Vagina (tissue), 2 donors: Measurements from ENCODE around the gene MAPK12. TPM values are rescaled to one million over a fixed set of nuclear protein-coding genes. Genes with fewer than 3 reads are reported as not detected.

ENCODE experiments used
- DNase-seq, 2 donors: peaks; one replicate each; pipeline ENCODE4 v3.0.0-alpha.2; 2017; ENCODE audit errors: extremely low spot score in 2 of 2
- H3K27ac ChIP-seq: fragments of 200-600 bp; sonication (generic); one replicate; pipeline ENCODE4 v1.5.1; 2019
- H3K27me3 ChIP-seq: fragments of 200-600 bp; sonication (generic); one replicate; pipeline ENCODE4 v1.5.1; 2019
- H3K36me3 ChIP-seq, 2 donors: fragments of 200-600 bp; sonication (generic); one replicate each; pipeline ENCODE4 v1.5.1; 2017 to 2019
- H3K4me1 ChIP-seq: fragments of 200-600 bp; sonication (generic); one replicate; pipeline ENCODE4 v1.5.1; 2019
- H3K4me3 ChIP-seq, 2 donors: fragments of 200-600 bp; sonication (generic); 1 replicate in 1 of 2; 2 replicates in 1 of 2; pipeline ENCODE4 v1.5.1; 2016 to 2019
- H3K9me3 ChIP-seq: fragments of 200-600 bp; sonication (generic); one replicate; pipeline ENCODE4 v1.5.1; 2019
- POLR2A ChIP-seq, 2 donors: fragments of 450-650 bp; IDR thresholded peaks; one replicate each; pipeline ENCODE4 v1.6.1; 2017; ENCODE audit warnings: antibody characterized with exemption in 2 of 2, mild to moderate bottlenecking in 2 of 2, moderate library complexity in 2 of 2
- POLR2AphosphoS5 ChIP-seq, 2 donors: sonication (generic); formaldehyde crosslinking; IDR thresholded peaks; one replicate each; pipeline ENCODE4 v1.9.0; 2017; ENCODE audit warnings: antibody characterized with exemption in 2 of 2, mild to moderate bottlenecking in 2 of 2, low read depth in 1 of 2; ENCODE audit not compliant: insufficient read depth in 1 of 2
- intact Hi-C: fragments of 100-400 bp; cut with DNase I; formaldehyde crosslinking; loops from one replicate; pipeline ENCODE4 v1.15.1; 2023
- total RNA-seq: library from RNA; depleted of rRNA; stranded (reverse); fragments of >200 nt; gene quantifications from one replicate; pipeline ENCODE4 v1.2.3, GENCODE V29; 2016
- TF ChIP-seq, protein P1 (sequence below), 3 experiments: fragments of 450-650 bp in 2 of 3; fragments of 200-600 bp in 1 of 3; sonication (generic) in 1 of 3; IDR thresholded peaks; one replicate each; pipeline ENCODE4 v1.5.1; 2017 to 2019; ENCODE audit warnings: antibody characterized with exemption in 3 of 3, mild to moderate bottlenecking in 2 of 3, moderate library complexity in 2 of 3

MAPK12 gene
- total RNA-seq, 1 donor from 2014 or later, result 15.0 TPM

- Histone ChIP-seq H3K36me3 (peaks cover 3 to 20% of the 10 kb centered on the region in 2 donors), H3K27me3 (no peaks in the 10 kb centered on the region), H3K9me3 (no peaks in the 10 kb centered on the region), H3K4me3 (peak overlapping the region; percentile 49 to 57), H3K27ac (no peak overlapping the region), H3K4me1 (peaks cover 55% of the 10 kb centered on the region)
- intact Hi-C loops, result loop anchor here (5.0 kb wide), 1 partner anchor 55 kb away; the partner anchor contains the start of gene DENND6B
- TF ChIP-seq, protein P1, sequence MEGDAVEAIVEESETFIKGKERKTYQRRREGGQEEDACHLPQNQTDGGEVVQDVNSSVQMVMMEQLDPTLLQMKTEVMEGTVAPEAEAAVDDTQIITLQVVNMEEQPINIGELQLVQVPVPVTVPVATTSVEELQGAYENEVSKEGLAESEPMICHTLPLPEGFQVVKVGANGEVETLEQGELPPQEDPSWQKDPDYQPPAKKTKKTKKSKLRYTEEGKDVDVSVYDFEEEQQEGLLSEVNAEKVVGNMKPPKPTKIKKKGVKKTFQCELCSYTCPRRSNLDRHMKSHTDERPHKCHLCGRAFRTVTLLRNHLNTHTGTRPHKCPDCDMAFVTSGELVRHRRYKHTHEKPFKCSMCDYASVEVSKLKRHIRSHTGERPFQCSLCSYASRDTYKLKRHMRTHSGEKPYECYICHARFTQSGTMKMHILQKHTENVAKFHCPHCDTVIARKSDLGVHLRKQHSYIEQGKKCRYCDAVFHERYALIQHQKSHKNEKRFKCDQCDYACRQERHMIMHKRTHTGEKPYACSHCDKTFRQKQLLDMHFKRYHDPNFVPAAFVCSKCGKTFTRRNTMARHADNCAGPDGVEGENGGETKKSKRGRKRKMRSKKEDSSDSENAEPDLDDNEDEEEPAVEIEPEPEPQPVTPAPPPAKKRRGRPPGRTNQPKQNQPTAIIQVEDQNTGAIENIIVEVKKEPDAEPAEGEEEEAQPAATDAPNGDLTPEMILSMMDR (IDR thresholded peaks at IDR 0.05), result no peak
- TF ChIP-seq POLR2AphosphoS5 (IDR thresholded peaks at IDR 0.05; ENCODE audit: insufficient read depth in 1 of 2, low read depth in 1 of 2) (no peak), POLR2A (IDR thresholded peaks at IDR 0.05) (no peak)
- no peak for DNase-seq
These were observed 10.7 kb upstream of the MAPK12 start for GRCh38 chr22:50272044-50272802.

DNA sequence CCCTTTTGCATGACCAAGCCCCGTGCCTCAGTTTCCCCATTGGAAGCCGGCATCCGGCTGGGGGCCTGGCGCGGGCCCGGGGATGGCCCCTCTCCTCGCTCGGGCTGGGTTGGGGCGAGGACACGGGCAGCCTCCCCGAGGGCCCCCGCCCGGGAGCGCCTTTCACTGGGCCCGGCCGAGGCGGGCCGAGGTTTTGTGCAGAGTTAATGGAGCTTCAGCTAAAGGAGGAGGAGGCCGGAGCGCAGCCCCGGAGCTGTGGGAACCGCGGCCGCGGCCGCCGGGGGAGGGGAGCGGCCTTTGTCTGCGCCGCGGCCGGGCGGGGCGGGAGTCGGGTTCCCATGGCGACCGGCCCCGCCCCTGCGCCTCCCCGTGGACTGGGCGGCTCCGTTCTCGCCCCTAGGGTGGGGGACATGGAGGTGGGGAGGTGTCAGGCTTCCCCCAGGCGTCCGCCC, 10.1 kb upstream of the MAPK12 start:
- Histone ChIP-seq H3K36me3 (peaks cover 3 to 14% of the 10 kb centered on the region in 2 donors), H3K4me1 (peaks cover 62% of the 10 kb centered on the region), H3K27me3 (no peaks in the 10 kb centered on the region), H3K27ac (no peak overlapping the region), H3K4me3 (peak overlapping the region; percentile 49 to 57), H3K9me3 (no peaks in the 10 kb centered on the region)
- intact Hi-C loops, result loop anchor here (5.0 kb wide), 1 partner anchor 56 kb away; the partner anchor contains the start of gene DENND6B
- TF ChIP-seq, protein P1 (IDR thresholded peaks at IDR 0.05), result no peak
- TF ChIP-seq POLR2A (IDR thresholded peaks at IDR 0.05) (no peak), POLR2AphosphoS5 (IDR thresholded peaks at IDR 0.05; ENCODE audit: insufficient read depth in 1 of 2, low read depth in 1 of 2) (no peak)
- DNase-seq, result no peak

- intact Hi-C loops, result loop anchor here (5.0 kb wide), 1 partner anchor 56 kb away; the partner anchor contains the start of gene DENND6B
- TF ChIP-seq POLR2AphosphoS5 (IDR thresholded peaks at IDR 0.05; ENCODE audit: insufficient read depth in 1 of 2, low read depth in 1 of 2) (no peak), POLR2A (IDR thresholded peaks at IDR 0.05) (no peak)
- TF ChIP-seq, protein P1 (IDR thresholded peaks at IDR 0.05), result no peak
- Histone ChIP-seq H3K27ac (peak overlapping the region; percentile 30), H3K9me3 (no peaks in the 10 kb centered on the region), H3K4me3 (peak overlapping the region; percentile 49 to 57), H3K27me3 (no peaks in the 10 kb centered on the region), H3K4me1 (peaks cover 62% of the 10 kb centered on the region), H3K36me3 (peaks cover 3 to 10% of the 10 kb centered on the region in 2 donors)
- DNase-seq, result no peak
These were observed 9.3 kb upstream of the MAPK12 start for GRCh38 chr22:50270666-50271394.

DNA sequence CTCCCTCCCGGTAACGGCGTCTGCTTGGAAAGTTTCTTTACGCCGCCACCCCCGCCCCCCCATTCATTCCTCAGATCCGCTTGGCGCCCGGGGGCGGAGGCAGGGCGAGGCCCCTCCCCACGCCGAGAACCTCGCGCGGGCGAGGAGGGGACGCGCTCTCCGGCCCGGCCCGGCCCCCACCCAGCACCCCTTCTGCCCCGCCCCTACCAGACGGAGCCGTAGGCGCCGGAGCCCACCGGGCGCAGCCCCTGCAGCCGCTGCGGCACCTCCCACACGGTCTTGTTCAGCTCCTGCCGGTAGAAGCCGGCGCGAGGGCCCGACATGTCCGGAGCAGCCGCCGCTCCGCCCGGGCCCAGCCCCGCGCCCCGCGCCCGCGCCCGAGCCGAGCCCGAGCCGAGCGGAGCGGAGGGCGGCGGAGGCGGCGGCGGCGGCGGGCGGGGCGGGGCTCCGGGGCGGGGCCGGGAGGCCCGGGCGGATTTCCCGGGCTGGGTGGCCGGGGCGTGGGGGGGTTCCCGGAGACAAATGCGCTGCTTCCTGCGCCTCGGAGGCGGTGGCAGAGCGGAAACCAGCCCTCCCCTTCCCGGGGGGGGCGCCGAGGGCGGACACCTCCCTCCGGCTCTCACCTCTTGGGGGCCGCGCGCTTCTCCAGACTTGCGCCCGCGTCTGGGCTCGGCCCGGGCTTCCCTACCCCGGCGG, 8.6 kb upstream of the MAPK12 start, which contains the start of gene MAPK11:
MAPK11 (minus strand) TSS at position 411 of the 696 bp plus-strand sequence; CDS start at position 323, 88 bp downstream.
- H3K36me3 ChIP-seq, result peaks cover 3% of the 10 kb centered on the region in 2 donors
- H3K4me1 ChIP-seq, result peaks cover 62% of the 10 kb centered on the region
- no peaks in the 10 kb centered on the region for H3K9me3 ChIP-seq
- H3K27ac ChIP-seq, result peak within 1 kb of the TSS; percentile 56
- intact Hi-C loops, result loop anchor here (5.0 to 10.0 kb wide), 2 partner anchors 57 to 255 kb away; partner anchors contain the start of genes DENND6B and SCO2
- H3K27me3 ChIP-seq, result no peaks in the 10 kb centered on the region
- TF ChIP-seq, protein P1 (IDR thresholded peaks at IDR 0.05), result no peak
- TF ChIP-seq POLR2AphosphoS5 (IDR thresholded peaks at IDR 0.05; ENCODE audit: insufficient read depth in 1 of 2, low read depth in 1 of 2), result peak in 1 of 2 donors; percentile 49
- no peak for DNase-seq
- peak within 1 kb of the TSS; percentile 49 to 57 for H3K4me3 ChIP-seq
